Hepatic stellate cell (primary cell): Measurements from ENCODE around the gene MB21D2.
"Not testable (repeated sequence)": the region's sequence is repeated elsewhere in the genome, so short reads cannot be mapped to it uniquely, and the experiment has no call there.

Experiments used
- DNase-seq: peaks from one replicate; pipeline ENCODE4 v3.0.0; 2011; ENCODE audit warnings: low spot score

Gene MB21D2

GRCh38 chr3:192858849-192859585, 58.6 kb downstream of the MB21D2 start:
- DNase-seq: no peak

GRCh38 chr3:192857260-192857661, 60.4 kb downstream of the MB21D2 start:
- no peak for DNase-seq

- no peak for DNase-seq
These were observed 62.2 kb downstream of the MB21D2 start for GRCh38 chr3:192855434-192855833.

- peak; percentile 52 for DNase-seq
These were observed 65.8 kb downstream of the MB21D2 start for GRCh38 chr3:192851821-192852372.

GRCh38 chr3:192850451-192850981, 67.1 kb downstream of the MB21D2 start:
- peak; percentile 52 for DNase-seq

- DNase-seq: not testable (repeated sequence)
These were observed 67.8 kb downstream of the MB21D2 start for GRCh38 chr3:192849821-192850220.

- no peak for DNase-seq
These were observed 69.1 kb downstream of the MB21D2 start for GRCh38 chr3:192848371-192849233.

GRCh38 chr3:192847941-192848340, 69.7 kb downstream of the MB21D2 start:
- peak; percentile 61 for DNase-seq

GRCh38 chr3:192845526-192845855, 72.2 kb downstream of the MB21D2 start:
- no peak for DNase-seq

GRCh38 chr3:192844836-192845525, 72.7 kb downstream of the MB21D2 start:
- peak; percentile 46 for DNase-seq

GRCh38 chr3:192844486-192844765, 73.2 kb downstream of the MB21D2 start:
- no peak for DNase-seq

- no peak for DNase-seq
These were observed 73.8 kb downstream of the MB21D2 start for GRCh38 chr3:192843723-192844485.

- no peak for DNase-seq
These were observed 74.5 kb downstream of the MB21D2 start for GRCh38 chr3:192843119-192843518.

GRCh38 chr3:192842711-192843110, 74.9 kb downstream of the MB21D2 start:
- no peak for DNase-seq

GRCh38 chr3:192842138-192842537, 75.5 kb downstream of the MB21D2 start:
- no peak for DNase-seq

GRCh38 chr3:192841428-192841827, 76.2 kb downstream of the MB21D2 start:
- DNase-seq: no peak

GRCh38 chr3:192840143-192840836, 77.4 kb downstream of the MB21D2 start:
- no peak for DNase-seq

- no peak for DNase-seq
These were observed 81.5 kb downstream of the MB21D2 start for GRCh38 chr3:192835818-192836815.

GRCh38 chr3:192834428-192834827, 83.2 kb downstream of the MB21D2 start:
- DNase-seq: no peak
